K562 (cell line): ENCODE results near the gene KLHDC10. TPM values are rescaled to one million over a fixed set of nuclear protein-coding genes. Genes with fewer than 3 reads are reported as not detected.

Experiments
- CTBP1 ChIP-seq: fragments of 450-650 bp; IDR thresholded peaks from 2 replicates; pipeline ENCODE4 v1.6.1; 2016; ENCODE audit warnings: borderline replicate concordance
- E2F3 ChIP-seq: fragments of 250-450 bp; sonication (Bioruptor Pico); IDR thresholded peaks from 2 replicates; pipeline ENCODE4 v1.4.0; 2020; ENCODE audit warnings: mild to moderate bottlenecking
- EP400 ChIP-seq: fragments of 450-650 bp; IDR thresholded peaks from 2 replicates; pipeline ENCODE4 v1.6.1; 2017; ENCODE audit warnings: antibody characterized with exemption, mild to moderate bottlenecking, moderate library complexity
- FOXK1 ChIP-seq: sonication (generic); formaldehyde crosslinking; IDR thresholded peaks from 2 replicates; pipeline ENCODE4 v1.8.0; 2022; ENCODE audit warnings: missing genetic modification reagents, mild to moderate bottlenecking, borderline replicate concordance
- FOXP4 ChIP-seq: sonication (generic); formaldehyde crosslinking; IDR thresholded peaks from 2 replicates; pipeline ENCODE4 v1.8.0; 2022; ENCODE audit warnings: mild to moderate bottlenecking, missing genetic modification reagents, borderline replicate concordance
- KLF1 ChIP-seq: fragments of 450-650 bp; IDR thresholded peaks from 2 replicates; pipeline ENCODE4 v1.6.1; 2016; ENCODE audit warnings: missing genetic modification characterization, missing compliant biosample characterization
- MBD2 ChIP-seq: sonication (generic); IDR thresholded peaks from 2 replicates; pipeline ENCODE4 v1.6.1; 2016; ENCODE audit warnings: low read depth, borderline replicate concordance
- MEIS2 ChIP-seq: fragments of 450-650 bp; IDR thresholded peaks from 2 replicates; pipeline ENCODE4 v1.6.1; 2014; ENCODE audit warnings: mild to moderate bottlenecking; ENCODE audit not compliant: partially characterized antibody
- RBBP5 ChIP-seq: fragments of 200-600 bp; sonication (generic); IDR thresholded peaks from 2 replicates; pipeline ENCODE4 v1.6.1; 2012; ENCODE audit warnings: borderline replicate concordance, mild to moderate bottlenecking, low read length, control low read depth, inconsistent platforms; ENCODE audit not compliant: insufficient read depth, poor library complexity, severe bottlenecking
- TOE1 ChIP-seq, 2 experiments: fragments of 450-650 bp in 1 of 2; sonication (generic) in 1 of 2; formaldehyde crosslinking in 1 of 2; IDR thresholded peaks; 2 replicates each; pipeline versions ENCODE4 v1.7.1 to v1.8.0; 2016 to 2022; ENCODE audit warnings: borderline replicate concordance in 2 of 2, mild to moderate bottlenecking in 2 of 2, antibody characterized with exemption in 1 of 2, inconsistent platforms in 1 of 2, low read depth in 1 of 2, missing genetic modification reagents in 1 of 2, moderate library complexity in 1 of 2
- WHSC1 ChIP-seq: IDR thresholded peaks from one replicate; pipeline ENCODE4 v1.6.1; 2012; ENCODE audit warnings: low read length, control low read depth, inconsistent platforms
- ZNF224 ChIP-seq: sonication (generic); formaldehyde crosslinking; IDR thresholded peaks from 2 replicates; pipeline ENCODE4 v1.8.0; 2022; ENCODE audit warnings: mild to moderate bottlenecking, missing genetic modification reagents
- ZNF449 ChIP-seq: fragments of 250-450 bp; sonication (Bioruptor Pico); IDR thresholded peaks from 2 replicates; pipeline ENCODE4 v1.8.0; 2022; ENCODE audit warnings: moderate library complexity, mild to moderate bottlenecking, inconsistent platforms
- ZNF583 ChIP-seq: fragments of 250-450 bp; sonication (Bioruptor Pico); IDR thresholded peaks from 2 replicates; pipeline ENCODE4 v1.4.0; 2020
- ZNF592 ChIP-seq: fragments of 450-650 bp; IDR thresholded peaks from 2 replicates; pipeline ENCODE4 v1.6.1; 2017; ENCODE audit warnings: antibody characterized with exemption, mild to moderate bottlenecking
- ZNF655 ChIP-seq: fragments of 250-450 bp; sonication (Bioruptor Pico); IDR thresholded peaks from 2 replicates; pipeline ENCODE4 v1.5.0; 2021
- polyA plus RNA-seq, 8 experiments: library from polyadenylated mRNA; depleted of rRNA in 4 of 8; stranded (reverse) in 5 of 8; unstranded in 3 of 8; fragments of >200 nt; fragmentation: Nextera tagmentation in 2 of 8; fragmentation: Illumina TruSeq in 1 of 8; extraction: Ambion mirVana in 2 of 8; extraction: Trizol in 1 of 8; gene quantifications; 2 replicates each; pipeline versions ENCODE4 v1.2.1 to v1.2.3, GENCODE V29; 2011 to 2014; ENCODE audit warnings: inconsistent platforms in 1 of 8, missing spikeins in 1 of 8
- total RNA-seq, 7 experiments: library from RNA; depleted of rRNA in 6 of 7; stranded (reverse); fragments of >200 nt in 6 of 7; fragmentation: Illumina TruSeq in 2 of 7; extraction: Trizol in 2 of 7; gene quantifications; 2 replicates each; pipeline versions ENCODE4 v1.2.1 to v1.2.3, GENCODE V29; 2011 to 2021; ENCODE audit warnings: low replicate concordance in 1 of 7

Gene KLHDC10
- total and polyA plus RNA-seq, 9 of the 15 experiments (the other 6 are each of a cell fraction or from before 2014, with no cell fraction given) = 9.8 to 80.5 (median 31.4) TPM

- no peak for TF ChIP-seq ZNF224 (CRISPR knock-in tag)
- no peak for TF ChIP-seq CTBP1
- no peak for TF ChIP-seq MBD2
- no peak for TF ChIP-seq ZNF655 (CRISPR knock-in tag)
- 0 out of 2 replicates have a peak, but pooled peaks have one; percentile 1 for TF ChIP-seq FOXK1
- peak; percentile 88 for TF ChIP-seq WHSC1
- TF ChIP-seq EP400 = no peak
- TF ChIP-seq TOE1 (IDR thresholded peaks at IDR 0.05; ENCODE audit: borderline replicate concordance) = no peak
- no peak for TF ChIP-seq TOE1 (CRISPR knock-in tag; IDR thresholded peaks at IDR 0.05; ENCODE audit: borderline replicate concordance, low read depth)
- TF ChIP-seq MEIS2 = peak; percentile 47
- peak; percentile 29 for TF ChIP-seq RBBP5
- TF ChIP-seq ZNF449 = no peak
- TF ChIP-seq ZNF592 = peak; percentile 45; the same call in 1 of the 2 replicates
- no peak for TF ChIP-seq ZNF583 (CRISPR knock-in tag)
- no peak for TF ChIP-seq KLF1 (tag)
- no peak for TF ChIP-seq E2F3 (CRISPR knock-in tag)
- TF ChIP-seq FOXP4 = no peak
Measured at GRCh38 chr7:130144312-130145171, 74.2 kb downstream of the KLHDC10 start (continued).
